Thymus (tissue), 14 donors: ENCODE data around the gene KLHL6. TPM values are rescaled to one million over a fixed set of nuclear protein-coding genes. Genes with fewer than 3 reads are reported as not detected.

Experiments
- DNase-seq, 9 donors: peaks; one replicate each; pipeline ENCODE4 v3.0.0-alpha.2; 2013; ENCODE audit warnings: low spot score in 9 of 9, low read depth in 6 of 9, missing footprints in 1 of 9
- H3K27ac ChIP-seq, 2 donors: one replicate each; pipeline ENCODE4 v1.5.1; 2013; ENCODE audit warnings: control low read depth in 1 of 2, low read depth in 1 of 2, low read length in 1 of 2, mild to moderate bottlenecking in 1 of 2, moderate library complexity in 1 of 2
- H3K27me3 ChIP-seq, 2 donors: one replicate each; pipeline ENCODE4 v1.5.1; 2013; ENCODE audit warnings: low read length in 1 of 2; ENCODE audit not compliant: control insufficient read depth in 2 of 2, insufficient read depth in 1 of 2
- H3K36me3 ChIP-seq, 2 donors: one replicate each; pipeline ENCODE4 v1.5.1; 2013; ENCODE audit warnings: low read length in 1 of 2, mild to moderate bottlenecking in 1 of 2, moderate library complexity in 1 of 2; ENCODE audit not compliant: control insufficient read depth in 2 of 2, insufficient read depth in 2 of 2
- H3K4me1 ChIP-seq, 2 donors: one replicate each; pipeline ENCODE4 v1.5.1; 2013; ENCODE audit warnings: low read length in 2 of 2; ENCODE audit not compliant: control insufficient read depth in 2 of 2, insufficient read depth in 2 of 2
- H3K4me3 ChIP-seq, 2 donors: one replicate each; pipeline ENCODE4 v1.5.1; 2013; ENCODE audit warnings: low read length in 2 of 2, control low read depth in 1 of 2, mild to moderate bottlenecking in 1 of 2
- H3K9me3 ChIP-seq, 2 donors: one replicate each; pipeline ENCODE4 v1.5.1; 2013; ENCODE audit warnings: low read length in 1 of 2, mild to moderate bottlenecking in 1 of 2; ENCODE audit not compliant: control insufficient read depth in 2 of 2, insufficient read depth in 1 of 2
- WGBS: extraction: QIAGEN DNeasy Blood & Tissue Kit; methylation state at CpG from one replicate; pipeline ENCODE4 v1.1.7; 2013; 5-methylcytosine and 5-hydroxymethylcytosine counted together
- long read RNA-seq, 10 donors: transcript quantifications; one replicate each; lab custom pipeline, GENCODE V29; 2026
- polyA plus RNA-seq: library from polyadenylated mRNA; stranded (reverse); fragments of 200-250 nt; gene quantifications from one replicate; pipeline ENCODE4 v1.2.3, GENCODE V29; 2013
- total RNA-seq: library from RNA; stranded (reverse); fragments of 120-200 nt; gene quantifications from one replicate; pipeline ENCODE4 v1.2.4, GENCODE V29; 2013
- donor health status: healthy.

KLHL6 gene, protein sequence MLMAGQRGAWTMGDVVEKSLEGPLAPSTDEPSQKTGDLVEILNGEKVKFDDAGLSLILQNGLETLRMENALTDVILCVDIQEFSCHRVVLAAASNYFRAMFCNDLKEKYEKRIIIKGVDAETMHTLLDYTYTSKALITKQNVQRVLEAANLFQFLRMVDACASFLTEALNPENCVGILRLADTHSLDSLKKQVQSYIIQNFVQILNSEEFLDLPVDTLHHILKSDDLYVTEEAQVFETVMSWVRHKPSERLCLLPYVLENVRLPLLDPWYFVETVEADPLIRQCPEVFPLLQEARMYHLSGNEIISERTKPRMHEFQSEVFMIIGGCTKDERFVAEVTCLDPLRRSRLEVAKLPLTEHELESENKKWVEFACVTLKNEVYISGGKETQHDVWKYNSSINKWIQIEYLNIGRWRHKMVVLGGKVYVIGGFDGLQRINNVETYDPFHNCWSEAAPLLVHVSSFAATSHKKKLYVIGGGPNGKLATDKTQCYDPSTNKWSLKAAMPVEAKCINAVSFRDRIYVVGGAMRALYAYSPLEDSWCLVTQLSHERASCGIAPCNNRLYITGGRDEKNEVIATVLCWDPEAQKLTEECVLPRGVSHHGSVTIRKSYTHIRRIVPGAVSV
- total RNA-seq (20.9 TPM), polyA plus RNA-seq (16.3 TPM)
- long read RNA-seq, donor 1: 0 reads
- long read RNA-seq, donor 2: 0 reads
- long read RNA-seq, donor 3, full-length matches to known transcripts: 2 of 8 reads
- long read RNA-seq, donor 3, partial matches to known transcripts: 6 of 8 reads
- long read RNA-seq, donor 3, other reads (novel, unspliced or antisense): 0 of 8 reads
- long read RNA-seq, donor 4: 0 reads
- long read RNA-seq, donor 5, full-length matches to known transcripts: 5 of 10 reads
- long read RNA-seq, donor 5, partial matches to known transcripts: 5 of 10 reads
- long read RNA-seq, donor 5, other reads (novel, unspliced or antisense): 0 of 10 reads
- long read RNA-seq, donor 6: 0 reads
- long read RNA-seq, donor 7, full-length matches to known transcripts: 1 of 1 reads
- long read RNA-seq, donor 7, partial matches to known transcripts: 0 of 1 reads
- long read RNA-seq, donor 7, other reads (novel, unspliced or antisense): 0 of 1 reads
- long read RNA-seq, donor 8, full-length matches to known transcripts: 2 of 2 reads
- long read RNA-seq, donor 8, partial matches to known transcripts: 0 of 2 reads
- long read RNA-seq, donor 8, other reads (novel, unspliced or antisense): 0 of 2 reads
- long read RNA-seq, donor 9, full-length matches to known transcripts: 1 of 16 reads
- long read RNA-seq, donor 9, partial matches to known transcripts: 15 of 16 reads
- long read RNA-seq, donor 9, other reads (novel, unspliced or antisense): 0 of 16 reads
- long read RNA-seq, donor 10, full-length matches to known transcripts: 2 of 7 reads
- long read RNA-seq, donor 10, partial matches to known transcripts: 5 of 7 reads
- long read RNA-seq, donor 10, other reads (novel, unspliced or antisense): 0 of 7 reads

DNA sequence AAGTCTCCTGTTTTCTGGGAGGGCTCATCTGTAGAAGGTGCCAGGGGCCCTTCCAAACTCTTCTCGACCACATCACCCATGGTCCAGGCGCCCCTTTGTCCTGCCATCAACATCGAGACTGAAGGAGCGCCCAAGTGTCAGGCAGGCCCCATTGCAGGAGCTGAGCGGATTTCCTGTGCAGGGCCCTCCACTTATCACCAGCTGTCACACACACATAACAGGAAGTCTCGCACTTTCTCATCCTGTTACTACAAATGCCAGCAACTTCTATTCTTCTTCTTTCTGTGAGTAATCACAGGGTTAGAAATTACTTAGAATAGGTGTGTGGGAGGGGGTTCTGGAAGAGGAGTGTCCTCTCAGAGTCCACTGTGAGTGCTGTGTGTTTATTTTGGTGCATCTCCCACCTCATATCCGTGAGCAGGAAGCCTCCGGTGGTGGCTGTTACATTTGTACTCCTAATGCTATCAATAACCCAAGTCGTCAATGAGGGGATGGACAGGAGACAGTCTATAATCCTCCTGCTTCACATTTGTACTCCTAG is at the start of gene KLHL6:
TSS of gene KLHL6 (minus strand) at position 166 of the 541 bp plus-strand sequence. CDS start at position 113, 53 bp downstream.
- Histone ChIP-seq H3K27ac (peak within 1 kb of the TSS; percentile 95 to 96), H3K36me3 (no peaks in the 10 kb centered on the region), H3K9me3 (no peaks in the 10 kb centered on the region), H3K27me3 (no peaks in the 10 kb centered on the region), H3K4me3 (peak within 1 kb of the TSS; percentile 78 to 81), H3K4me1 (peaks cover 13 to 30% of the 10 kb centered on the region in 2 donors)
- 5% methylated on average over 9 of the region's 9 CpGs for WGBS
- peak; percentile 61 to 91 (median 78) for DNase-seq

DNA sequence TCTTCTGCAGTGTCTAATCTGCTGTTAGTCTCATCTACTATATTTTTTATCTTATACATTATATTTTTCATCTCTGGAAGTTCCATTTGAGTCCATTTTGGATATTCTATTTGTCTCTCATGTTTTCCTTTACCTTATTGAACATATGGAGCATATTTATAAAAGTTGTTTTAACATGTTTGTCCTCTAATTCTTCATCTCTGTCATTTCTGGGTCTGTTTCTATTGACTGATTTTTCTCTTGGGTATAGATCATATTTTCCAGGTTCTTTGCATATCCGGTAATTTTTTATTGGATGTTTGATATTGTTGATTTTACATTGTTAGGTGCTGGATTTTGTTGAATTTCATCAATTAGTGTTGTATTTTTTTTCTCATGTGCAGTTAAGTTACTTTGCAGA is 42.5 kb upstream of the KLHL6 start:
- Histone ChIP-seq H3K4me3 (no peak overlapping the region), H3K27ac (no peak overlapping the region), H3K9me3 (no peaks in the 10 kb centered on the region), H3K27me3 (no peaks in the 10 kb centered on the region), H3K4me1 (no peaks in the 10 kb centered on the region), H3K36me3 (no peaks in the 10 kb centered on the region)
- 42% methylated on average over 1 of the region's 1 CpG for WGBS
- no peak for DNase-seq

DNA sequence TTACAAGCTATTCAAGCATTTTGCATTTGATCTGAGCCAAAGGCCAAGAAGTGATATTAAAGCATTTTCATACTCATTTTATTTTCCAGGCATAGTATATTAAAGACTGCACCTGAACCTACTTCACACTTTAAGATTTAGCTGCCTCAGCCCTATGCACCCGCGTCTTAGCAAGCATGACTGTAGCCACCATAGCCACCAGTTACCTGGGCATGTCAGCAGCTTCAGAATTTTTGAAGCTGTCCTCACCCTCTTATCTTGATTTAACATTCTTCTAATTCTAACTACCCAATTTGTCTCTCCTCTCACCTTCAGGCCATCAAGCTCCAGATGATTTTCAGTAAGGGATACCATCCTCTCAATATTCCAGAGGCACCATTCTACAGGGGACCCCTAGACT is 39.1 kb upstream of the KLHL6 start:
- peaks cover 3 to 5% of the 10 kb centered on the region in 2 donors for H3K4me1 ChIP-seq
- H3K9me3 ChIP-seq: no peaks in the 10 kb centered on the region
- DNase-seq: no peak
- H3K27ac ChIP-seq: no peak overlapping the region
- H3K4me3 ChIP-seq: no peak overlapping the region
- no peaks in the 10 kb centered on the region for H3K27me3 ChIP-seq
- 97% methylated on average over 2 of the region's 2 CpGs for WGBS
- no peaks in the 10 kb centered on the region for H3K36me3 ChIP-seq

DNA sequence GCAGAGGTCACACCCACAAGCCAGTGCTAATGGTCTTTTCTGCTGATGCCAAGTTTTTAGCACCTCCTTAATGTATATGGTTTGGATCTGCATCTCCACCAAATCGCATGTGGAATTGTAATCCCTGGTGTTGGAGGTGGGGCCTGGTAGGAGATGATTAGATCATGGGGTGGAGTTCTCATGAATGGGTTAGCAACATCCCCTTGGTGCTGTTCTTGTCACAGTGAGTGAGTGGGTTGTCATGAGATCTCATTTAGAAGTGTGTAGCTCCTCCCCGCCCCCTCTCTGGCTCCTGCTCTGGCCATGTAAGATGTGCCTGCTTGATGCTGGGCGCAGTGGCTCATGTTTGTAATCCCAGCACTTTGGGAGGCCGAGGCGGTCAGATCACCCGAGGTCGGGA is 37.3 kb upstream of the KLHL6 start:
- DNase-seq: no peak
- H3K4me3 ChIP-seq: no peak overlapping the region
- H3K27me3 ChIP-seq: no peaks in the 10 kb centered on the region
- 98% methylated on average over 7 of the region's 7 CpGs for WGBS
- H3K27ac ChIP-seq: no peak overlapping the region
- no peaks in the 10 kb centered on the region for H3K9me3 ChIP-seq
- H3K36me3 ChIP-seq: no peaks in the 10 kb centered on the region
- H3K4me1 ChIP-seq: peaks cover 12 to 16% of the 10 kb centered on the region in 2 donors

DNA sequence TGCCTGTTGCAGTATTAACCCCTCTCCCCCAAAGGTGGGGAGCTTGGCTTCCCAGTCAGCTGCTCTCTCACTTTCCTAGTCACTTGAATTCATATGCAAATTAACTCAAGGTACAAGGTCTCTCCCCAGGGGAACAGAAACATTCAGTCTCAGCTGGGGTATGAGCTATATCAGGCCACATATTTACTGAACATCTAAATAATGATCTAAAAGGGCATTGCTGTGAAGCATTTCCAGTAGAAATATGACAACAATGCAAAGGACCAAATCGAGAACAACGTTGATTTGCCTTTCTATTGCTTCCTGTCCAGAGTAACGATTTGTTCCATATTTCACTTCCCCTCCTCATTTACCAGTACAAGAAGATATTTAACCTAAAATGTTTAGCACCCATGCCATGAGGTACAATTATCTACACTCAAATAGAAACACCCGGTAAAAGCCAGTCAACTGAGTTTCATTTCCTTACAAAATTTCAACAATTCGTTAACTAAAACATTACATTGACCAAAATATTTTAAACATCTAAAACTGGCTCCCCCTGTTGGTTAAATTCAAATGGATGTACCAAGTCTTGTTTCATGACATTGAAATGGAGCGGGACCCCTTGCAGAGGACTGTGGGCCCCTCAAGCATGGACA is 36.5 kb upstream of the KLHL6 start:
- Histone ChIP-seq H3K36me3 (no peaks in the 10 kb centered on the region), H3K4me3 (no peak overlapping the region), H3K27me3 (no peaks in the 10 kb centered on the region), H3K4me1 (peaks cover 20 to 23% of the 10 kb centered on the region in 2 donors), H3K27ac (no peak overlapping the region), H3K9me3 (peaks cover 0 to 4% of the 10 kb centered on the region in 2 donors)
- 36% methylated on average over 6 of the region's 6 CpGs for WGBS
- peak in 2 of 9 donors; percentile 27 to 64 for DNase-seq

DNA sequence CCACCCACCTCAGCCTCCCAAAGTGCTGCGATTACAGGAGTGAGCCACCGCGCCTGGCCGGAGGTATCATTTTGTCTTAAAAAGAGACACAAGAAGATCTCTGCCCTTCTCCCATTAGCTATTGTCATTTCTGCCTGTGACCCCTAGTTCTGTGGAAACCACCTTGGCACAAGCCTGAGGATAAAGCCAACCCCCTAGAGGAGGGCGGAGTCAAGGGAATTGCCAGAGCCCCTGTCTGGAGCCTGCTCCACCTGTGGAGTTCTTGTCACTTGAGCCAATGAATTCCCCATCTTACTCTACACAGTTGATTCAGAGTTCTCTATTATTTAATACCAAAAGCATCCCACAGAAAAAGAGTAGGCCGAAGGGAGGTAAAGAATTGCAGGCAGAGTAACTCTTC is 34.9 kb upstream of the KLHL6 start:
- no peak for DNase-seq
- Histone ChIP-seq H3K4me1 (peaks cover 31% of the 10 kb centered on the region in 2 donors), H3K9me3 (peaks cover 0 to 6% of the 10 kb centered on the region in 2 donors), H3K27me3 (no peaks in the 10 kb centered on the region), H3K36me3 (no peaks in the 10 kb centered on the region), H3K4me3 (no peak overlapping the region), H3K27ac (no peak overlapping the region)
- WGBS: 97% methylated on average over 6 of the region's 6 CpGs

DNA sequence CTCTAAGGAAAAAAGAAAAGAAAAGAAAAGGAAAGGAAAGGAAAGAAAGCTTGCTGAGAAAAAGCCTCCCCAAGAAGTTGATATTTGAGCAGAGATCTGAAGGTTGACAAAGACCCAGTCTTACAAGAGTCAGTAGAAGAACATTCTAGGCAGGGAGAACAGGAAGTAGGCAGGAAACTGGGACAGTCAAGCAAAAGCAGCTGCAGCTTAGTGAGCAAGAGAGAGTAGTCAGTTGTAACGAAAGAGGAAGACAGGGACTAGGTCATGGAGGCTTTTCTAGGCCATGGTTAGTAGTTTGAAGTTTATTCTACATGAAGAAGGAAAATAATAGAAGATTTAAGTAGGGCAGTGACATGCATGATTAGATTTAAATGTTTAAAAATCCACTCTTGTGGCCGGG is 31.8 kb upstream of the KLHL6 start:
- H3K4me3 ChIP-seq: no peak overlapping the region
- WGBS: 53% methylated on average over 2 of the region's 2 CpGs
- H3K36me3 ChIP-seq: no peaks in the 10 kb centered on the region
- H3K27ac ChIP-seq: peak overlapping the region; percentile 87 to 98
- peak; percentile 48 to 91 (median 77) for DNase-seq
- H3K9me3 ChIP-seq: peaks cover 0 to 6% of the 10 kb centered on the region in 2 donors
- peaks cover 35 to 47% of the 10 kb centered on the region in 2 donors for H3K4me1 ChIP-seq
- H3K27me3 ChIP-seq: no peaks in the 10 kb centered on the region

DNA sequence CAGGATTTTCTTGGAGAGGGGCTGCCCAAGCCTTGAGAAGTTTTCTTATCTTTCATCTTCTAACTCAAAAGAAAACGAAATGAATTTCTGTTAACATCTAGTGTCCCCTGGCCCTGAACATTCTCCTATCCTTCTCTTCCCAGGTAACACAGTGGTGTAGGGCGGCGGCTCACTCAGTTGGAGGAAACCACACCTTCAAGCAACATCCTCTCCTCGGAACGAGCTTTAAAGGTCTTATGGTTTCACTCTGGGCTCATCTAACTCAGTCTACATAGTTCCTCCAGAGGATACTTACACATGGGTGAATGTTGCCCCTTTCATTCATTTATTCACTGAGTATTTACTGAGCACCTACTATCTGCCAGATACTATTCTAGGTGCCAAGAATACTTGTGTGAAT is 31.0 kb upstream of the KLHL6 start:
- Histone ChIP-seq H3K4me1 (peaks cover 34 to 48% of the 10 kb centered on the region in 2 donors), H3K4me3 (no peak overlapping the region), H3K36me3 (no peaks in the 10 kb centered on the region), H3K27me3 (no peaks in the 10 kb centered on the region), H3K27ac (peak overlapping the region; percentile 1 to 98), H3K9me3 (peaks cover 0 to 6% of the 10 kb centered on the region in 2 donors)
- WGBS: 25% methylated on average over 5 of the region's 5 CpGs
- peak in 4 of 9 donors; percentile 41 to 73 (median 48) for DNase-seq
